ENCODE results near the gene NAA16. TPM values are rescaled to one million over a fixed set of nuclear protein-coding genes. Genes with fewer than 3 reads are reported as not detected.

NAA16 gene
- total and polyA plus RNA-seq, 12 donors: 3.4 to 15.1 (median 8.5) TPM

DNA sequence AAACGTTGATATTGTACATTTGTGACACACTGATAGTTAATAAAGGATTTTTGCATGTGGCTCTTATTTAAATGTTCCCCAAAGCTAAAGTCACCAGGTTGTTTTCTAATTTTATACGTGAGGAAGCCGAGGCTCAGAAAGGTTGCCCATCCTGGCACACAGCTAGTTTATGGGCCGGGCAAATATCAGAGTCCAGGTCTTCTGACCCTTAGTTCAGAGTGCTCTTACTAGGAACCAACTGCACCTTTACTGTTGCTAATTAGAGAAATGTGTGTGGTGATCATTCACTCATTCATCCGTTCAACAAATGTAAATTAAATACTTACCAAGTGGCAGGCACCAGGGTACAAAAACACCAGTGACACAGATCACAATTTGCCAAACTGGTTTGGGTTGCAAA lies 100.0 kb downstream of the NAA16 start:
- intact Hi-C loops (cut with DNase I): loop anchor here in 5 of 10 donors (2.0 to 10.0 kb wide), 3 partner anchors 241 to 244 kb away; no protein-coding TSS in a partner anchor
- H3K27me3 ChIP-seq: no peaks in the 10 kb centered on the region
- no peak overlapping the region for H3K4me3 ChIP-seq
- TF ChIP-seq CTCF (IDR thresholded peaks at IDR 0.05): no peak
- 86 to 91% methylated on average over 5 of the region's 5 CpGs for WGBS, 2 donors
- no peak overlapping the region for H3K27ac ChIP-seq
- H3K36me3 ChIP-seq: no peaks in the 10 kb centered on the region
- no peaks in the 10 kb centered on the region for H3K4me1 ChIP-seq
- peaks cover 0 to 7% (median 0%) of the 10 kb centered on the region in 11 donors for H3K9me3 ChIP-seq
- no peak for DNase-seq
- ATAC-seq: no peak

GRCh38 chr13:41411522-41411921 lies 100.5 kb downstream of the NAA16 start:
- Histone ChIP-seq H3K36me3 (no peaks in the 10 kb centered on the region), H3K27ac (no peak overlapping the region), H3K9me3 (peaks cover 0 to 7% (median 0%) of the 10 kb centered on the region in 11 donors), H3K4me3 (no peak overlapping the region), H3K4me1 (no peaks in the 10 kb centered on the region), H3K27me3 (no peaks in the 10 kb centered on the region)
- DNase-seq: peak in 1 of 2 donors; percentile 26
- peak in 6 of 9 donors; percentile 32 to 60 (median 47) for TF ChIP-seq CTCF (IDR thresholded peaks at IDR 0.05)
- intact Hi-C loops (cut with DNase I): loop anchor here in 5 of 10 donors (2.0 to 10.0 kb wide), 3 partner anchors 241 to 243 kb away; no protein-coding TSS in a partner anchor
- peak in 7 of 8 donors; percentile 17 to 83 (median 60) for ATAC-seq
- WGBS, 2 donors: 46 to 50% methylated on average over 5 of the region's 5 CpGs

DNA sequence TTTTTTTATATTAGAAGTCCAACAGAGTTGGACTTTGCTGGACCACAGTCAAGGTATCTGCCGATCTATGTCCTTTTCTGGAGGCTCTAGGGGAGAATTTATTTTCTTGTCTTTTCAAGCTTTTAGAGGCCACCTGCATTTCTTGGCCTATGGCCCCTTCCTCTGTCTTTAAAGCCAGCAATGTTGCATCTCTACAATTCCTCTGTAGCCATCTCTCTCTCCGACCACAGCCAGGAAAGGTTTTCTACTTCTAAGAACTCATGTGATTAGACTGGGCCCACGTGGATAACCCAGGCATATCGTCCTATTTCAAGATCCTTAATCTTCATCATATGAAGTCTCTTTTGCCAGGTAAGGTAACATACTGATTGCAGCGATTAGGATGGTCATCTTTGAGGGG lies 102.8 kb downstream of the NAA16 start:
- H3K27ac ChIP-seq: no peak overlapping the region
- no peak for ATAC-seq
- H3K9me3 ChIP-seq: peaks cover 0 to 7% (median 0%) of the 10 kb centered on the region in 11 donors
- no peaks in the 10 kb centered on the region for H3K27me3 ChIP-seq
- TF ChIP-seq CTCF (IDR thresholded peaks at IDR 0.05): no peak
- H3K36me3 ChIP-seq: no peaks in the 10 kb centered on the region
- H3K4me1 ChIP-seq: no peaks in the 10 kb centered on the region
- WGBS, 2 donors: 90 to 93% methylated on average over 5 of the region's 5 CpGs
- no peak overlapping the region for H3K4me3 ChIP-seq
- no peak for DNase-seq
- intact Hi-C loops (cut with DNase I): loop anchor here in 4 of 10 donors (5.0 to 10.0 kb wide), 2 partner anchors 238 to 241 kb away; no protein-coding TSS in a partner anchor

- H3K27me3 ChIP-seq: no peaks in the 10 kb centered on the region
- TF ChIP-seq CTCF (IDR thresholded peaks at IDR 0.05): no peak
- H3K27ac ChIP-seq: no peak overlapping the region
- H3K36me3 ChIP-seq: no peaks in the 10 kb centered on the region
- H3K9me3 ChIP-seq: peaks cover 0 to 7% (median 0%) of the 10 kb centered on the region in 11 donors
- intact Hi-C loops (cut with DNase I): loop anchor here in 1 of 10 donors (10.0 kb wide), 1 partner anchor 239 kb away; no protein-coding TSS in a partner anchor
- DNase-seq (no peak), ATAC-seq (no peak)
- no peaks in the 10 kb centered on the region for H3K4me1 ChIP-seq
- no peak overlapping the region for H3K4me3 ChIP-seq
- 51 to 64% methylated on average over 3 of the region's 3 CpGs for WGBS, 2 donors
Observed at GRCh38 chr13:41416276-41416675, 105.2 kb downstream of the NAA16 start.
